NT2/D1 (cell line): ENCODE results near the gene LUZP4.

ENCODE experiments used
- DNase-seq: peaks from one replicate; pipeline ENCODE4 v3.0.0-alpha.2; 2011; ENCODE audit warnings: low read depth, low spot score
- H3K27me3 ChIP-seq: 2 replicates; pipeline ENCODE4 v1.6.0; 2011; ENCODE audit warnings: mild to moderate bottlenecking; ENCODE audit not compliant: insufficient read length, insufficient read depth
- H3K36me3 ChIP-seq: 2 replicates; pipeline ENCODE4 v1.6.1; 2011; ENCODE audit warnings: mild to moderate bottlenecking, low read length, mixed read lengths; ENCODE audit not compliant: insufficient read depth, insufficient read length
- H3K4me1 ChIP-seq: 2 replicates; pipeline ENCODE4 v1.5.1; 2011; ENCODE audit not compliant: insufficient read depth, insufficient read length
- H3K4me3 ChIP-seq: 2 replicates; pipeline ENCODE4 v1.5.1; 2011; ENCODE audit warnings: low read depth; ENCODE audit not compliant: insufficient read length
- H3K9ac ChIP-seq: 2 replicates; pipeline ENCODE4 v1.6.0; 2011; ENCODE audit warnings: low read depth; ENCODE audit not compliant: insufficient read length
- H3K9me3 ChIP-seq: 2 replicates; pipeline ENCODE4 v1.5.1; 2011; ENCODE audit warnings: mild to moderate bottlenecking, low read length; ENCODE audit not compliant: insufficient read depth
- SUZ12 ChIP-seq: IDR thresholded peaks from 2 replicates; pipeline ENCODE4 v1.6.1; 2011; ENCODE audit not compliant: insufficient read length, insufficient read depth; ENCODE audit errors: extremely low read depth
- YY1 ChIP-seq: IDR thresholded peaks from 2 replicates; pipeline ENCODE4 v1.6.1; 2011; ENCODE audit not compliant: insufficient read length, insufficient read depth
- ZNF274 ChIP-seq: IDR thresholded peaks from 2 replicates; pipeline ENCODE4 v1.6.1; 2011; ENCODE audit warnings: mild to moderate bottlenecking, low read depth, low read length

LUZP4 gene

DNA sequence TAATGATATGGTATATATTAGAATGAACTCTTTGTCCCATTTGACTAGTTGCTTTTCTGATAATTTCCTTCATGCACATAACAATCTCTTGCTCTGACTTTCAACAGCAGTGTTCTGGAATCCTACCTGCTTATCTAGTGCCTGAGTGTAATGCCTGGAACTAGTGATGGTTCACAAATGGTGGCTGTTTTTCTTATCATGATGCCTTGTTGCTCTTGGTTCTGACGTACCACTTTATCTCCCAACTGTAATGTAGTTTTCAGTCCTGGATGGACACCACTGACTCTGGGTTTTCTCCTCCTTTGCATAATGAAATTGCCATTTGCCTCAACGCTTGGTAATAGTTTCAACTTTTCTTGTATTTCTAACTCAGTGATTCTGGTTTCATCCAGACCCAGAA, 25.5 kb upstream of the LUZP4 start:
- TF ChIP-seq YY1, result no peak
- no peak for TF ChIP-seq ZNF274
- no peak for TF ChIP-seq SUZ12
- H3K4me3 ChIP-seq, result no peak overlapping the region
- no peaks in the 10 kb centered on the region for H3K9me3 ChIP-seq

DNA sequence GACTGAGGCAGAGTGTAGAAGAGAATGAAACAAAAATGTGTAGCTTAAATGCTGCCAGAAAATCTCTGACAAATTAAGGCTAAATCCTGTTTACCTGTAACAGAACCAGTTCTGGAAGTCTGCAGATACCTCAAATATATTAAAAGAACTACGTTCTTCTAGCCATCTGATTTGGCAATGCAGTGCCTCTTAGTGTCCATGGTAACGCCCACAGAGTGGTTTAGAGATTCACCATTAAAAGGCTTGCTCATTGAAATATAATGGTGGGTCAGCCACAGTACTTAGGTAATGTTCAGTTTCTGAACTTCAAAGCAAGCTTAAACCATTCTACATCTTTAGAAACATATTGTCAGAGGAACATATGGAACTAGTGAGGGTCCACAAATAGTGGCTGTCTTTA, 23.2 kb upstream of the LUZP4 start:
- Histone ChIP-seq H3K9ac (no peak overlapping the region), H3K27me3 (no peaks in the 10 kb centered on the region), H3K9me3 (no peaks in the 10 kb centered on the region), H3K4me3 (no peak overlapping the region), H3K4me1 (no peaks in the 10 kb centered on the region), H3K36me3 (no peaks in the 10 kb centered on the region)
- no peak for TF ChIP-seq YY1
- TF ChIP-seq ZNF274, result no peak
- TF ChIP-seq SUZ12, result no peak
- DNase-seq, result no peak

More for the DNA sequence above, 25.5 kb upstream of the LUZP4 start:
- Histone ChIP-seq H3K27me3 (no peaks in the 10 kb centered on the region), H3K9ac (no peak overlapping the region), H3K36me3 (no peaks in the 10 kb centered on the region), H3K4me1 (no peaks in the 10 kb centered on the region)
- DNase-seq, result no peak

DNA sequence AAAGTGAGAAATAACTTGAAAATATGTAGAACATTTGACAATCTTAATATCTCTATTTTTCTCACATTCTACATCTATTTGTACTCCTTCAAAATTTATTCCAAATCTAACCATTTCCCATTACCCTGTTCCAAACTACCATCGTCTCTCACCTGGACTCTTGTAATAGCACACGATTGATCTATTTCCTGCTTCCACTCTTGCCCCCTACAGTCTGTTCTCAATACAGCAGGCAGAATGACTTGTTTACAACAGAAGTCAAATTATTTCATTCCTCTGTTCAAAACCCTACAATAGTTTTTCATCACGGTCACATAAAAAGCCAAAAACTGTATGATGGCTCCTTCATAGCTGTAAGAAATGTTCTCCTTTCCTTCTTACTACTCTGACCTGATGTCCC, 21.1 kb upstream of the LUZP4 start:
- no peaks in the 10 kb centered on the region for H3K4me1 ChIP-seq
- no peaks in the 10 kb centered on the region for H3K9me3 ChIP-seq
- H3K9ac ChIP-seq, result no peak overlapping the region
- H3K4me3 ChIP-seq, result no peak overlapping the region
- H3K36me3 ChIP-seq, result no peaks in the 10 kb centered on the region
- TF ChIP-seq YY1, result no peak
- no peak for TF ChIP-seq SUZ12
- H3K27me3 ChIP-seq, result no peaks in the 10 kb centered on the region
- DNase-seq, result no peak

DNA sequence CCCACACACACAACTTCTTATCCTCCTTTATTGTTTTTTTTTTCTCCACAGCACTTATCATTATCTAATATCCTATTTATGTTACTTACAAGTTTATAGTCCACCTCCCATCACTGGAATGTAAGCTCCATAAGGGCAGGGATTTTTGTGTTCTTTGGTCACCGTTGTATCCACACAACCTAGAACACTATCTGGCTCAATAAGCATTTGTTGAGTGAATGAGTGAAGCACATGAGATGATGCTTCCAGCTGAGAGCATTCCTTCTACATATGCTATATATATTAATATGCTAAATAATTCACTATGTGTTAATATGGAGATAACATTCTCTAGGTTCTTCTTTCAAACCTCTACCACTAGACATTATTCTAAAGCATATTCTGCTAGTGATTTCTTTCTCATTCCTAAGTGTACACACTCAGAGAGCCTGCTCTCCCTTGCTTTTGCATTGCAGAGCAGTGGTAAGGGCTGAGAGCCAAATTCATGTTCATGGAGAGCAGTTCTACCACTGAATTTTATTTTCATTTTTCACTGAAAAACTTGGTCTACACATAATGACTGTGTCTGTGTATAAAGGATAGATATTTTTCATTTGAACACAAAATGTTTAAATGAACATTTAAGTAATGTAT, 20.3 kb upstream of the LUZP4 start:
- H3K27me3 ChIP-seq, result no peaks in the 10 kb centered on the region
- no peaks in the 10 kb centered on the region for H3K4me1 ChIP-seq
- TF ChIP-seq ZNF274 (no peak), YY1 (no peak), SUZ12 (no peak)
- H3K9ac ChIP-seq, result no peak overlapping the region
- no peaks in the 10 kb centered on the region for H3K36me3 ChIP-seq
- no peak overlapping the region for H3K4me3 ChIP-seq
- no peak for DNase-seq
- H3K9me3 ChIP-seq, result no peaks in the 10 kb centered on the region

DNA sequence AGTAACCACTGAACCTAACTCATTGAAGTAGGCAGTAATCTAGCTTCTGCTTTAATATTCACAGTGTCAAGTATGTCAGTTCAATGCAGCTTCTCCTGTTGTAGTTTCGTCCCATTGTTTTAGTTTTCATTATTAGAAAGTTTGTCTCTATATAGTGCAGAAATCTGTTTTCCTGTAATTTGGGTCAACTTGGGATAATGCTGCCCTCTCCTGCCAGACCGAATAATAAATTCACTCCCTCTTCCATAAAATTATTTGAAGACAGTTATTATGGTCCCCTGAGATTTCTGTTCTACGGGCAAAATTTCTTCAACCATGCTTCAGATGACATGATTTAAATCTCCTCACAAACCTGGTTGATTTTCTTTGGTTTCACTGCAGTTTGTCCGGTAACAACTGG, 4.6 kb upstream of the LUZP4 start:
- DNase-seq, result no peak
- Histone ChIP-seq H3K36me3 (no peaks in the 10 kb centered on the region), H3K27me3 (no peaks in the 10 kb centered on the region), H3K9me3 (no peaks in the 10 kb centered on the region), H3K4me1 (no peaks in the 10 kb centered on the region), H3K4me3 (no peak overlapping the region), H3K9ac (no peak overlapping the region)
- TF ChIP-seq ZNF274, result no peak
- TF ChIP-seq SUZ12, result no peak
- no peak for TF ChIP-seq YY1

DNA sequence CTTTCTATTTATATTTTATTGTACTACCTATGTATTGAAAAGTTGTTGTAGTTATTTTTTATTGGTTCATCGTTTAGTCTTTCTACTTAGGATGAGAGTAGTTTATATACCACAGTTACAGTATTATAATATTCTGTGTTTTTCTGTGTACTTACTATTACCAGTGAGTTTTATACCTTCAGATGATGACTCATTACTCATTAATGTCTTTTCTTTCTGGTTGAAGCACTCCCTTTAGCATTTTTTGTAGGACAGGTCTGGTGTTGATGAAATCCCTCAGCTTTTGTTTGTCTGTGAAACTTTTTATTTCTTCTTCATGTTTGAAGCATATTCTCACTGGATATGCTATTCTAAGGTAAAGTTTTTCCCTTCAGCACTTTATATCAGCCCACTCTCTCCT, 7.7 kb downstream of the LUZP4 start:
- Histone ChIP-seq H3K9ac (no peak overlapping the region), H3K4me1 (no peaks in the 10 kb centered on the region), H3K27me3 (no peaks in the 10 kb centered on the region), H3K9me3 (no peaks in the 10 kb centered on the region), H3K4me3 (no peak overlapping the region), H3K36me3 (no peaks in the 10 kb centered on the region)
- DNase-seq, result no peak
- TF ChIP-seq ZNF274 (no peak), SUZ12 (no peak), YY1 (no peak)

DNA sequence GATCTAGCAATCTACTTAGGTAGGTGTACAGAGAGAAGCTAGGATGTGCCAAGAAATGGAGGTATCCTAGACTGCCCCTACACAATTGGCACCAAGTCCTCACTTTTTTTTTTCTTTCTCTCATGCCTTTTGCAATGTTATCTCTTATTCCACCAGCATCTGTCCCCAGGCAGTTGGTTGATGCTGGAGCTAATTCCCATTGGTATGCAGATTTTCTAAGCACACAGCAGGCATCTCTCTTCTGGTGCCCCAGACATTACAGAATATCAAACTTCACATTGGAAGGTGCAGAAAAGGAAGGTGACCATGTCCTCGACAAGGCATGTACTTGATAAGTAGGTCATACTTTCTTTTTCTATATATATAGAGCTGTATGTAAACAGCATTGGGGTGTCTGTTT, 21.6 kb downstream of the LUZP4 start:
- 0 out of 2 replicates have a peak, but pooled peaks cover 6% of the 10 kb centered on the region for H3K9me3 ChIP-seq
- H3K36me3 ChIP-seq, result no peaks in the 10 kb centered on the region
- H3K4me1 ChIP-seq, result peaks cover 3% of the 10 kb centered on the region
- DNase-seq, result no peak
- no peak overlapping the region for H3K9ac ChIP-seq
- H3K27me3 ChIP-seq, result no peaks in the 10 kb centered on the region
- no peak overlapping the region for H3K4me3 ChIP-seq
- TF ChIP-seq ZNF274, result no peak
- TF ChIP-seq SUZ12, result no peak
- TF ChIP-seq YY1, result no peak
